WTC11 (cell line): ENCODE data around the gene EVA1A. TPM values are rescaled to one million over a fixed set of nuclear protein-coding genes. Genes with fewer than 3 reads are reported as not detected.

Experiments used
- ATAC-seq: fragments of 200-7000 bp; cut with Tn5 transposase; 2 replicates; pipeline ENCODE4 v1.10.0; 2021; ENCODE audit warnings: mild to moderate bottlenecking, moderate library complexity
- CTCF ChIA-PET: fragments of 300-600 bp; sonication (Branson Sonifier 250); formaldehyde crosslinking; loops from one replicate; lab custom pipeline; 2021; ENCODE audit warnings: antibody characterized with exemption; lab: Charles Lee
- POLR2A ChIA-PET: fragments of 350-600 bp; sonication (Branson Sonifier 250); formaldehyde crosslinking; loops from one replicate; lab custom pipeline; 2021; ENCODE audit warnings: antibody characterized with exemption; lab: Charles Lee
- DNase-seq: peaks from one replicate; pipeline ENCODE4 v3.0.0; 2021; ENCODE audit warnings: low spot score
- H3K27ac Mint-ChIP-seq: 2 replicates; pipeline ENCODE4 v1.8.0; 2021; ENCODE audit warnings: mixed read lengths
- H3K27me3 Mint-ChIP-seq: 2 replicates; pipeline ENCODE4 v1.8.0; 2021; ENCODE audit warnings: low read depth, mild to moderate bottlenecking, moderate library complexity, mixed read lengths
- H3K36me3 Mint-ChIP-seq: 2 replicates; pipeline ENCODE4 v1.8.0; 2021; ENCODE audit warnings: mixed read lengths
- H3K4me1 Mint-ChIP-seq: 2 replicates; pipeline ENCODE4 v1.8.0; 2022; ENCODE audit warnings: mixed read lengths
- H3K4me3 Mint-ChIP-seq: 2 replicates; pipeline ENCODE4 v1.8.0; 2021; ENCODE audit warnings: mild to moderate bottlenecking, moderate library complexity, mixed read lengths
- H3K9me3 Mint-ChIP-seq: 2 replicates; pipeline ENCODE4 v1.8.0; 2021; ENCODE audit warnings: mixed read lengths
- ELF4 ChIP-seq: sonication (generic); formaldehyde crosslinking; IDR thresholded peaks from 2 replicates; pipeline ENCODE4 v1.8.1; 2022; ENCODE audit warnings: low read depth, mild to moderate bottlenecking, moderate library complexity, missing genetic modification reagents
- EMX1 ChIP-seq: fragments of 250-450 bp; sonication (Bioruptor Pico); IDR thresholded peaks from 2 replicates; pipeline ENCODE4 v1.8.0; 2021; ENCODE audit warnings: mild to moderate bottlenecking
- FOXK1 ChIP-seq: sonication (generic); formaldehyde crosslinking; IDR thresholded peaks from 2 replicates; pipeline ENCODE4 v1.8.0; 2022; ENCODE audit warnings: mild to moderate bottlenecking, moderate library complexity, missing genetic modification reagents
- FOXP1 ChIP-seq: sonication (generic); formaldehyde crosslinking; IDR thresholded peaks from 2 replicates; pipeline ENCODE4 v1.8.0; 2022; ENCODE audit warnings: missing genetic modification reagents, mild to moderate bottlenecking, moderate library complexity, borderline replicate concordance
- MXD4 ChIP-seq: fragments of 250-450 bp; sonication (Bioruptor Pico); IDR thresholded peaks from 2 replicates; pipeline ENCODE4 v1.8.0; 2021; ENCODE audit warnings: mild to moderate bottlenecking, moderate library complexity, borderline replicate concordance
- NFE2L1 ChIP-seq: sonication (generic); formaldehyde crosslinking; IDR thresholded peaks from 2 replicates; pipeline ENCODE4 v1.8.1; 2023; ENCODE audit warnings: missing genetic modification reagents
- NR1H2 ChIP-seq: sonication (generic); formaldehyde crosslinking; IDR thresholded peaks from 2 replicates; pipeline ENCODE4 v1.9.0; 2021; ENCODE audit warnings: mild to moderate bottlenecking, moderate library complexity, missing genetic modification reagents
- OVOL2 ChIP-seq: fragments of 250-450 bp; sonication (Bioruptor Pico); IDR thresholded peaks from 2 replicates; pipeline ENCODE4 v1.9.0; 2021; ENCODE audit warnings: mild to moderate bottlenecking, borderline replicate concordance
- TEAD1 ChIP-seq: sonication (generic); formaldehyde crosslinking; IDR thresholded peaks from 2 replicates; pipeline ENCODE4 v1.8.0; 2022; ENCODE audit warnings: mild to moderate bottlenecking, missing genetic modification reagents
- TP53 ChIP-seq: sonication (generic); formaldehyde crosslinking; IDR thresholded peaks from 2 replicates; pipeline ENCODE4 v1.8.1; 2023; ENCODE audit warnings: mild to moderate bottlenecking, missing genetic modification reagents
- ZNF416 ChIP-seq: fragments of 250-450 bp; sonication (Bioruptor Pico); IDR thresholded peaks from 2 replicates; pipeline ENCODE4 v1.9.0; 2021; ENCODE audit warnings: mild to moderate bottlenecking, inconsistent platforms
- total RNA-seq: library from RNA; stranded (reverse); gene quantifications from 3 replicates; pipeline ENCODE4 v1.2.3, GENCODE V29; 2021
- TF ChIP-seq, protein P1 (sequence below): sonication (generic); formaldehyde crosslinking; conservative IDR thresholded peaks from 2 replicates; pipeline ENCODE4 v1.8.1; 2022; ENCODE audit warnings: mild to moderate bottlenecking, missing genetic modification reagents
- TF ChIP-seq, protein P2 (sequence below): sonication (generic); formaldehyde crosslinking; conservative IDR thresholded peaks from 2 replicates; pipeline ENCODE4 v1.8.1; 2023; ENCODE audit warnings: mild to moderate bottlenecking, low read depth, missing genetic modification reagents, moderate library complexity
- TF ChIP-seq, protein P3 (sequence below): sonication (generic); formaldehyde crosslinking; IDR thresholded peaks from 2 replicates; pipeline ENCODE4 v1.8.0; 2023; ENCODE audit warnings: missing genetic modification reagents, mild to moderate bottlenecking, borderline replicate concordance
- TF ChIP-seq, protein P4 (sequence below): sonication (generic); formaldehyde crosslinking; IDR thresholded peaks from 2 replicates; pipeline ENCODE4 v1.8.1; 2023; ENCODE audit warnings: mild to moderate bottlenecking, missing genetic modification reagents, moderate library complexity
- TF ChIP-seq, protein P5 (sequence below): fragments of 250-450 bp; sonication (Bioruptor Pico); IDR thresholded peaks from 2 replicates; pipeline ENCODE4 v1.9.0; 2021; ENCODE audit warnings: moderate library complexity, mild to moderate bottlenecking, inconsistent platforms, borderline replicate concordance
- TF ChIP-seq, protein P6 (sequence below): fragments of 250-450 bp; sonication (Bioruptor Pico); IDR thresholded peaks from 2 replicates; pipeline ENCODE4 v2.1.2; 2022; ENCODE audit warnings: mild to moderate bottlenecking, moderate library complexity
- TF ChIP-seq, protein P7 (sequence below): sonication (generic); formaldehyde crosslinking; IDR thresholded peaks from 2 replicates; pipeline ENCODE4 v1.8.1; 2023; ENCODE audit warnings: mild to moderate bottlenecking, missing genetic modification reagents, moderate library complexity
- TF ChIP-seq, protein P8 (sequence below): sonication (generic); formaldehyde crosslinking; IDR thresholded peaks from 2 replicates; pipeline ENCODE4 v1.8.1; 2023; ENCODE audit warnings: mild to moderate bottlenecking, moderate library complexity, missing genetic modification reagents
- TF ChIP-seq, protein P9 (sequence below): sonication (generic); formaldehyde crosslinking; IDR thresholded peaks from 2 replicates; pipeline ENCODE4 v1.8.0; 2022; ENCODE audit warnings: mild to moderate bottlenecking, missing genetic modification reagents

EVA1A gene
- total RNA-seq, 1 experiment from 2014 or later, result 4.1 TPM

DNA sequence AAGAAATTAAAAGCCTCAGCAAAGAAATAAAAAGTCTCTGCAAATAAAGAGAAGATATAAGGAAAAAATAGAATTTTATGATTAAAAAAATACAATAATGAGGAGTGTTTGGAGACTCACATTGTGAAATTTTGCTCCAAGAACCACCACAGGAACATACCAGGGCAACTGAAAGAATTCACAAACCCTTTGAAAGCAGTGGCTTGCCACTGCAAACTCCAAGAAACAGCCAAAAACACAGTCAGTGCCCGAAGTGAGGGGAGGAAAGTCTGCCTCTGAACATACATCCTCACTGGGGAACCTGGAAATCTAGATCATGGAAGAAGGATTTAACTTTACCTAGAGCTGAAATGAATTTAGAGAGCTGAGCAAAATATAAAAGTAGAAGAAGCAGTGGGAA, 33.1 kb downstream of the EVA1A start:
- Mint-ChIP-seq H3K36me3 (no peaks in the 10 kb centered on the region), H3K4me3 (no peak overlapping the region), H3K9me3 (no peaks in the 10 kb centered on the region), H3K27me3 (no peaks in the 10 kb centered on the region), H3K27ac (no peak overlapping the region), H3K4me1 (peaks cover 21% of the 10 kb centered on the region)
- POLR2A ChIA-PET, result no interaction called here
- no peak for DNase-seq
- ATAC-seq, result no peak; the same call in 1 of the 2 replicates
- TF ChIP-seq MXD4 (no peak), FOXK1 (CRISPR knock-in tag) (no peak), NR1H2 (no peak)
- CTCF ChIA-PET, result interaction anchor here (0.8 to 2.0 kb wide), 3 partner anchors 28 to 81 kb away, joined by 3 to 8 read pairs (median 5); no protein-coding TSS in a partner anchor

DNA sequence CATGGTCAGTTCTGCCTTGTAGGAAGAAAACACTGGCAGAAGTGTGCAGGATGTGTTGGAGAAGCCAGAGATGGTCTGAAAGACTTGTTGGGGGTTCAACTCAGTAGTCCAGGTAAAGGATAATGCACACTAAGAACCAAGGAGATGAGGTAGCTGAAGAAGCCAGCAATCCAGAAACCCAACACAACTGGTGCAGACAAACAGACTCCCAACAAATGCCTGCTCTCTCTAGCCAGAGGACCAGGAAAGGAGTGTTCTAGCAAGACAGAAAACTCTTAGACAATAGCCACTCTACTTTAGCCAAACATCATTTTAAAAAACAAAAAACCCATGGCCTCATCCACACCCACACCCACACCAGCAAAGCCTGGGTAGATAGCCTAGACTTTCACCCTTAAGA, 33.9 kb downstream of the EVA1A start:
- CTCF ChIA-PET, result interaction anchor here (0.8 to 2.0 kb wide), 2 partner anchors 63 to 82 kb away, joined by 3 to 8 read pairs; no protein-coding TSS in a partner anchor
- Mint-ChIP-seq H3K36me3 (no peaks in the 10 kb centered on the region), H3K27ac (no peak overlapping the region), H3K9me3 (no peaks in the 10 kb centered on the region)
- no peak for DNase-seq
- no peak for TF ChIP-seq OVOL2 (CRISPR knock-in tag)
- TF ChIP-seq, protein P1, sequence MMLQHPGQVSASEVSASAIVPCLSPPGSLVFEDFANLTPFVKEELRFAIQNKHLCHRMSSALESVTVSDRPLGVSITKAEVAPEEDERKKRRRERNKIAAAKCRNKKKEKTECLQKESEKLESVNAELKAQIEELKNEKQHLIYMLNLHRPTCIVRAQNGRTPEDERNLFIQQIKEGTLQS, result no peak
- TF ChIP-seq TP53 (CRISPR knock-in tag), result no peak
- TF ChIP-seq ELF4 (CRISPR knock-in tag), result no peak
- TF ChIP-seq ZNF416 (CRISPR knock-in tag), result no peak
- TF ChIP-seq, protein P2, sequence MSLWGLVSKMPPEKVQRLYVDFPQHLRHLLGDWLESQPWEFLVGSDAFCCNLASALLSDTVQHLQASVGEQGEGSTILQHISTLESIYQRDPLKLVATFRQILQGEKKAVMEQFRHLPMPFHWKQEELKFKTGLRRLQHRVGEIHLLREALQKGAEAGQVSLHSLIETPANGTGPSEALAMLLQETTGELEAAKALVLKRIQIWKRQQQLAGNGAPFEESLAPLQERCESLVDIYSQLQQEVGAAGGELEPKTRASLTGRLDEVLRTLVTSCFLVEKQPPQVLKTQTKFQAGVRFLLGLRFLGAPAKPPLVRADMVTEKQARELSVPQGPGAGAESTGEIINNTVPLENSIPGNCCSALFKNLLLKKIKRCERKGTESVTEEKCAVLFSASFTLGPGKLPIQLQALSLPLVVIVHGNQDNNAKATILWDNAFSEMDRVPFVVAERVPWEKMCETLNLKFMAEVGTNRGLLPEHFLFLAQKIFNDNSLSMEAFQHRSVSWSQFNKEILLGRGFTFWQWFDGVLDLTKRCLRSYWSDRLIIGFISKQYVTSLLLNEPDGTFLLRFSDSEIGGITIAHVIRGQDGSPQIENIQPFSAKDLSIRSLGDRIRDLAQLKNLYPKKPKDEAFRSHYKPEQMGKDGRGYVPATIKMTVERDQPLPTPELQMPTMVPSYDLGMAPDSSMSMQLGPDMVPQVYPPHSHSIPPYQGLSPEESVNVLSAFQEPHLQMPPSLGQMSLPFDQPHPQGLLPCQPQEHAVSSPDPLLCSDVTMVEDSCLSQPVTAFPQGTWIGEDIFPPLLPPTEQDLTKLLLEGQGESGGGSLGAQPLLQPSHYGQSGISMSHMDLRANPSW (CRISPR knock-in tag), result no peak
- no peak for TF ChIP-seq TEAD1 (CRISPR knock-in tag)
- TF ChIP-seq NFE2L1, result no peak
- TF ChIP-seq, protein P3, sequence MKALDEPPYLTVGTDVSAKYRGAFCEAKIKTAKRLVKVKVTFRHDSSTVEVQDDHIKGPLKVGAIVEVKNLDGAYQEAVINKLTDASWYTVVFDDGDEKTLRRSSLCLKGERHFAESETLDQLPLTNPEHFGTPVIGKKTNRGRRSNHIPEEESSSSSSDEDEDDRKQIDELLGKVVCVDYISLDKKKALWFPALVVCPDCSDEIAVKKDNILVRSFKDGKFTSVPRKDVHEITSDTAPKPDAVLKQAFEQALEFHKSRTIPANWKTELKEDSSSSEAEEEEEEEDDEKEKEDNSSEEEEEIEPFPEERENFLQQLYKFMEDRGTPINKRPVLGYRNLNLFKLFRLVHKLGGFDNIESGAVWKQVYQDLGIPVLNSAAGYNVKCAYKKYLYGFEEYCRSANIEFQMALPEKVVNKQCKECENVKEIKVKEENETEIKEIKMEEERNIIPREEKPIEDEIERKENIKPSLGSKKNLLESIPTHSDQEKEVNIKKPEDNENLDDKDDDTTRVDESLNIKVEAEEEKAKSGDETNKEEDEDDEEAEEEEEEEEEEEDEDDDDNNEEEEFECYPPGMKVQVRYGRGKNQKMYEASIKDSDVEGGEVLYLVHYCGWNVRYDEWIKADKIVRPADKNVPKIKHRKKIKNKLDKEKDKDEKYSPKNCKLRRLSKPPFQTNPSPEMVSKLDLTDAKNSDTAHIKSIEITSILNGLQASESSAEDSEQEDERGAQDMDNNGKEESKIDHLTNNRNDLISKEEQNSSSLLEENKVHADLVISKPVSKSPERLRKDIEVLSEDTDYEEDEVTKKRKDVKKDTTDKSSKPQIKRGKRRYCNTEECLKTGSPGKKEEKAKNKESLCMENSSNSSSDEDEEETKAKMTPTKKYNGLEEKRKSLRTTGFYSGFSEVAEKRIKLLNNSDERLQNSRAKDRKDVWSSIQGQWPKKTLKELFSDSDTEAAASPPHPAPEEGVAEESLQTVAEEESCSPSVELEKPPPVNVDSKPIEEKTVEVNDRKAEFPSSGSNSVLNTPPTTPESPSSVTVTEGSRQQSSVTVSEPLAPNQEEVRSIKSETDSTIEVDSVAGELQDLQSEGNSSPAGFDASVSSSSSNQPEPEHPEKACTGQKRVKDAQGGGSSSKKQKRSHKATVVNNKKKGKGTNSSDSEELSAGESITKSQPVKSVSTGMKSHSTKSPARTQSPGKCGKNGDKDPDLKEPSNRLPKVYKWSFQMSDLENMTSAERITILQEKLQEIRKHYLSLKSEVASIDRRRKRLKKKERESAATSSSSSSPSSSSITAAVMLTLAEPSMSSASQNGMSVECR (CRISPR knock-in tag), result no peak
- TF ChIP-seq, protein P4, sequence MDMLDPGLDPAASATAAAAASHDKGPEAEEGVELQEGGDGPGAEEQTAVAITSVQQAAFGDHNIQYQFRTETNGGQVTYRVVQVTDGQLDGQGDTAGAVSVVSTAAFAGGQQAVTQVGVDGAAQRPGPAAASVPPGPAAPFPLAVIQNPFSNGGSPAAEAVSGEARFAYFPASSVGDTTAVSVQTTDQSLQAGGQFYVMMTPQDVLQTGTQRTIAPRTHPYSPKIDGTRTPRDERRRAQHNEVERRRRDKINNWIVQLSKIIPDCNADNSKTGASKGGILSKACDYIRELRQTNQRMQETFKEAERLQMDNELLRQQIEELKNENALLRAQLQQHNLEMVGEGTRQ, result no peak
- TF ChIP-seq, protein P5, sequence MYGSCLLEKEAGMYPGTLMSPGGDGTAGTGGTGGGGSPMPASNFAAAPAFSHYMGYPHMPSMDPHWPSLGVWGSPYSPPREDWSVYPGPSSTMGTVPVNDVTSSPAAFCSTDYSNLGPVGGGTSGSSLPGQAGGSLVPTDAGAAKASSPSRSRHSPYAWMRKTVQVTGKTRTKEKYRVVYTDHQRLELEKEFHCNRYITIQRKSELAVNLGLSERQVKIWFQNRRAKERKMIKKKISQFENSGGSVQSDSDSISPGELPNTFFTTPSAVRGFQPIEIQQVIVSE, result no peak
- no peak for TF ChIP-seq EMX1 (CRISPR knock-in tag)
- TF ChIP-seq, protein P6, sequence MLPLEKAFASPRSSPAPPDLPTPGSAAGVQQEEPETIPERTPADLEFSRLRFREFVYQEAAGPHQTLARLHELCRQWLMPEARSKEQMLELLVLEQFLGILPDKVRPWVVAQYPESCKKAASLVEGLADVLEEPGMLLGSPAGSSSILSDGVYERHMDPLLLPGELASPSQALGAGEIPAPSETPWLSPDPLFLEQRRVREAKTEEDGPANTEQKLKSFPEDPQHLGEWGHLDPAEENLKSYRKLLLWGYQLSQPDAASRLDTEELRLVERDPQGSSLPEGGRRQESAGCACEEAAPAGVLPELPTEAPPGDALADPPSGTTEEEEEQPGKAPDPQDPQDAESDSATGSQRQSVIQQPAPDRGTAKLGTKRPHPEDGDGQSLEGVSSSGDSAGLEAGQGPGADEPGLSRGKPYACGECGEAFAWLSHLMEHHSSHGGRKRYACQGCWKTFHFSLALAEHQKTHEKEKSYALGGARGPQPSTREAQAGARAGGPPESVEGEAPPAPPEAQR, result no peak
- TF ChIP-seq, protein P7, sequence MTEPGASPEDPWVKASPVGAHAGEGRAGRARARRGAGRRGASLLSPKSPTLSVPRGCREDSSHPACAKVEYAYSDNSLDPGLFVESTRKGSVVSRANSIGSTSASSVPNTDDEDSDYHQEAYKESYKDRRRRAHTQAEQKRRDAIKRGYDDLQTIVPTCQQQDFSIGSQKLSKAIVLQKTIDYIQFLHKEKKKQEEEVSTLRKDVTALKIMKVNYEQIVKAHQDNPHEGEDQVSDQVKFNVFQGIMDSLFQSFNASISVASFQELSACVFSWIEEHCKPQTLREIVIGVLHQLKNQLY, result no peak
- no peak for TF ChIP-seq FOXP1
- TF ChIP-seq, protein P8, sequence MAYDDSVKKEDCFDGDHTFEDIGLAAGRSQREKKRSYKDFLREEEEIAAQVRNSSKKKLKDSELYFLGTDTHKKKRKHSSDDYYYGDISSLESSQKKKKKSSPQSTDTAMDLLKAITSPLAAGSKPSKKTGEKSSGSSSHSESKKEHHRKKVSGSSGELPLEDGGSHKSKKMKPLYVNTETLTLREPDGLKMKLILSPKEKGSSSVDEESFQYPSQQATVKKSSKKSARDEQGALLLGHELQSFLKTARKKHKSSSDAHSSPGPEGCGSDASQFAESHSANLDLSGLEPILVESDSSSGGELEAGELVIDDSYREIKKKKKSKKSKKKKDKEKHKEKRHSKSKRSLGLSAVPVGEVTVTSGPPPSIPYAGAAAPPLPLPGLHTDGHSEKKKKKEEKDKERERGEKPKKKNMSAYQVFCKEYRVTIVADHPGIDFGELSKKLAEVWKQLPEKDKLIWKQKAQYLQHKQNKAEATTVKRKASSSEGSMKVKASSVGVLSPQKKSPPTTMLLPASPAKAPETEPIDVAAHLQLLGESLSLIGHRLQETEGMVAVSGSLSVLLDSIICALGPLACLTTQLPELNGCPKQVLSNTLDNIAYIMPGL, result no peak
- TF ChIP-seq, protein P9, sequence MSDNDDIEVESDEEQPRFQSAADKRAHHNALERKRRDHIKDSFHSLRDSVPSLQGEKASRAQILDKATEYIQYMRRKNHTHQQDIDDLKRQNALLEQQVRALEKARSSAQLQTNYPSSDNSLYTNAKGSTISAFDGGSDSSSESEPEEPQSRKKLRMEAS (CRISPR knock-in tag), result no peak
- TF ChIP-seq, all 79 proteins: peak for 0
- Mint-ChIP-seq H3K27me3 (no peaks in the 10 kb centered on the region), H3K4me1 (peaks cover 21% of the 10 kb centered on the region), H3K4me3 (no peak overlapping the region)
- no peak for ATAC-seq
- POLR2A ChIA-PET, result no interaction called here
